BLaER1 treated with 17β-estradiol and CSF1 and Interleukin-3, amounts not matched to agents 10 nM and 100 nM (cell line): ENCODE measurements around the gene TMED1.
A peak's percentile ranks its signal among the peaks of the same experiment; 100 is the strongest.

Experiments
- H3K27ac ChIP-seq, 11 experiments: shearing (Covaris generic); formaldehyde crosslinking; 2 replicates each; pipeline ENCODE4 v1.8.1; 2022
- H3K27me3 ChIP-seq, 11 experiments: shearing (Covaris generic); formaldehyde crosslinking; 2 replicates each; pipeline ENCODE4 v1.8.1; 2022
- H3K36me3 ChIP-seq, 11 experiments: shearing (Covaris generic); formaldehyde crosslinking; 2 replicates each; pipeline ENCODE4 v1.8.1; 2022
- H3K4me1 ChIP-seq, 10 experiments: shearing (Covaris generic); formaldehyde crosslinking; 2 replicates each; pipeline ENCODE4 v1.8.1; 2022
- H3K4me2 ChIP-seq, 11 experiments: shearing (Covaris generic); formaldehyde crosslinking; 2 replicates each; pipeline ENCODE4 v1.8.1; 2022
- H3K4me3 ChIP-seq, 10 experiments: shearing (Covaris generic); formaldehyde crosslinking; 2 replicates each; pipeline ENCODE4 v1.8.1; 2022
- H3K9ac ChIP-seq, 11 experiments: shearing (Covaris generic); formaldehyde crosslinking; 2 replicates each; pipeline ENCODE4 v1.8.1; 2022
- H3K9me3 ChIP-seq, 11 experiments: shearing (Covaris generic); formaldehyde crosslinking; replicated peaks in 1 of 11; 2 replicates each; pipeline ENCODE4 v1.8.1; 2022
- H4K20me1 ChIP-seq, 11 experiments: shearing (Covaris generic); formaldehyde crosslinking; 2 replicates each; pipeline ENCODE4 v1.8.1; 2022
- Cebpa-rat ChIP-seq, 11 experiments: shearing (Covaris generic); IDR thresholded peaks; 2 replicates each; pipeline ENCODE4 v1.8.1; 2022

TMED1 gene

DNA sequence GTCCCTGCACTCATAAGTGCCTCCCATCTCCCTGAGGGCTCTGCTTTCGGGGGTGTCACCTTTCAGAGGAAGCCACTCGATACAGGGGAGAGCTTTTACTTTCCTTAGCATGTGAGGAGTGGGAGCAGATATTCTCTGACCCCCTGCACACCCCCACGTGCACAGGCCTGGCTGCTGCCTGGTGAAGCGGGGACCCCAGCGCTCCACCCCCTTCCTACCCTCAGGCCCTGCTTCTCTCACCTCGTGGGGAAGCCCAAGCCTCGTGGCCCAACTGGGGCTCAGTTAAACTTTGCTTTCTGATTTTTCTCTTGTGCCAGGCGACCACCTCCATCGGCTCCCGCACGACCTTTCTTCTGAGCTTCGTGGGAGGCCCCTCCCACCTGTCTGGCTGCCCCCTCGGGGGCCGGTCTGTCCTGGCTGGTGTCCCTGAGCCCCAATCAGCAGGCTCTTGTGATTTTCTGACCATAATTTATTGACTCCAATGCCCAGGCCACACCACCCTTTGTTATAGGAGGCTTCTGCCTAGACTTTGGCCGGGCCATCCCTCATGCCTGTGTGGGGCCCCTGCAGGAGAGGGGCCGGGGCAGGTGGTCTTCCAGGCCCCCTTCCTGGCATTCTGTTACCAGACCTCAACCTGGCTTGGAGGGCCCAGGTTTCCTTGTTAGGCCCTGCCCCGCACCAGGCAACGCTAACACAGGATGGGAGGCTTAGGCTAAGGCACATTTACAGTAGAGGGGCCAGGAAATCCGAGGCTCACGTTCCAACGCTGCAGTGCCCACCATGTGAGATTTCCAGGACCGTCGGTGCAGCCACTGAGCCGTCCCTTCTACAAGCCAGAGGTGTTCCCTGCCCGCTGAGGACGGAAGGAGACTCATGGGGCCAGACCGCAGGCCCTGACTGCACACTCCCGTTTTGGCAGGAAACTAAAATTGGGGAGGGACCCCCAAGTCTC lies 3.7 kb downstream of the TMED1 start:
- H3K4me1 ChIP-seq, result peaks cover 7 to 17% (median 14%) of the 10 kb centered on the region in 10 experiments; a peak in 17 of 20 replicates
- H3K27me3 ChIP-seq, result no peaks in the 10 kb centered on the region
- no peak overlapping the region for H3K4me3 ChIP-seq
- no peak for TF ChIP-seq Cebpa-rat (IDR thresholded peaks at IDR 0.05)
- peaks cover 67 to 82% (median 78%) of the 10 kb centered on the region in 11 experiments for H3K36me3 ChIP-seq
- no peak overlapping the region for H3K4me2 ChIP-seq
- H3K27ac ChIP-seq, result no peak overlapping the region; a peak in 1 of 22 replicates
- peaks cover 6 to 9% (median 8%) of the 10 kb centered on the region in 11 experiments; a peak in 18 of 22 replicates for H3K9me3 ChIP-seq
- H4K20me1 ChIP-seq, result peaks cover 24 to 80% (median 65%) of the 10 kb centered on the region in 11 experiments; a peak in 21 of 22 replicates
- peak overlapping the region in 3 of 11 experiments; percentile 2 to 37 (median 23); a peak in 2 of 22 replicates for H3K9ac ChIP-seq

DNA sequence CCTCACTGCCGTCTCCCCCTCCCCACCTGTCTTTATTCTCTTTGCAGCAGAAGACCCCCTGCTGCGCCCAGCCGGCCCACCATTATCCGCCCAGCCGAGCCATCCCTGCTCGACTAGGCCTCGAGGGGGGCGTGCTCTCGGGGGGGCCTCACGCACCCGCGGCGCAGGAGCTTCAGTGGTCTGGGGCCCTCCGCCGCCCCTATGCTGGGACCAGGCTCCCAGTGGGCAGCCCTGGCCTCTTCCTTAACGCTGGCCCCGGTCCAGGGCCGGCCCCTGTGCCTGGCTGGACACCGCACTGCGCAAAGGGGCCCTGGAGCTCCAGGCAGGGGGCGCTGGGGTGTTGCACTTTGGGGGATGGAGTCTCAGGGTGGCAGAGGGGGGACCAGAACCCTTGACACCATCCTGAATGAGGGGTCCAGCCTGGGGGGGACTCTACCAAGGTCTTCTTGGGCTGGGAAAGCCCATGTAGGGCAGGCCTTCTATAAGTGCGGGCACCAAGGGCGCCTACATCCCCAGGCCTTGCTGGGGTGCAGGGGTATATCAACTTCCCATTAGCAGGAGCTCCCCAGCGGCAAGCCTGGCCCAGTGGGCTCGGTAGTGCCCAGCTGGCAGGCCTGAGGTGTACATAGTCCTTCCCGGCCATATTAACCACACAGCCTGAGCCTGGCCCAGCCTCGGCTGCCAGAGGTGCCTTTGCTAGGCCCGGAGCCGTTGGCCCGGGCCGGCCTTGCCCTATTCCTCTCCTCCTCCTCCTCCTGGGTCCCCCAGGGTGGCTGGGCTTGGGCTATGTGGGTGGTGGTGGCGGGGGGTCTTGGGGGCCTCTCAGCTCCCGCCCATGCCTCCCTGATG lies 4.9 kb downstream of the TMED1 start:
- Histone ChIP-seq H3K27ac (peak overlapping the region in 2 of 11 experiments; percentile 2 to 5; a peak in 2 of 22 replicates), H3K4me3 (no peak overlapping the region), H3K9ac (peak overlapping the region in 2 of 11 experiments; percentile 3 to 37; a peak in 1 of 22 replicates), H4K20me1 (peaks cover 30 to 88% (median 73%) of the 10 kb centered on the region in 11 experiments; a peak in 21 of 22 replicates), H3K4me1 (peaks cover under 1 to 16% (median 11%) of the 10 kb centered on the region in 10 experiments; a peak in 19 of 20 replicates), H3K36me3 (peaks cover 78 to 93% (median 89%) of the 10 kb centered on the region in 11 experiments), H3K27me3 (no peaks in the 10 kb centered on the region), H3K4me2 (no peak overlapping the region), H3K9me3 (no peaks in the 10 kb centered on the region)
- no peak for TF ChIP-seq Cebpa-rat (IDR thresholded peaks at IDR 0.05)

DNA sequence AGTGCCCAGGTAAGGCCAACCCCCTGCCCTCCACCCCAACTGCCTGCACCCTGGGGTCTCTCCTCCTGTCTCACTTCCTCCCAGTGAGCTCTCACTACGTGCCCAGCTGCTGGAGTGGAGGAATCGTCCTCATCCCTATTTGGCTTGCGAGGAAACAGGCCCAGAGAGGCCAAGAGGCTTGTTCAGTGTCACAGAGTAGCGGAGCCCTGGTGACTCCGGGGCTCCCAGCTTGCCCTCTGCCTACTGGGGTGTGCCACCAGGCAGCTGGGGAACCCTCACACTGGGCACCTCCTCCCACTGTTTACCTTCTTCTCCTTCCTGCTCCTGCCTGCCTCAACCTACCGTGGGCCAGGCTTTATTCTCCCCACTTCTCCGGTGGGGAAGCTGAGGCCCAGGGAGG lies 5.6 kb downstream of the TMED1 start:
- no peak overlapping the region for H3K4me2 ChIP-seq
- no peak overlapping the region for H3K4me3 ChIP-seq
- no peaks in the 10 kb centered on the region for H3K9me3 ChIP-seq
- H4K20me1 ChIP-seq, result peaks cover 32 to 95% (median 80%) of the 10 kb centered on the region in 11 experiments; a peak in 21 of 22 replicates
- peaks cover 8 to 23% (median 19%) of the 10 kb centered on the region in 10 experiments for H3K4me1 ChIP-seq
- H3K27me3 ChIP-seq, result no peaks in the 10 kb centered on the region
- H3K36me3 ChIP-seq, result peaks cover 86 to 100% (median 96%) of the 10 kb centered on the region in 11 experiments
- H3K27ac ChIP-seq, result 0 out of 22 replicates have a peak overlapping the region, but pooled peaks of 1 of the 11 experiments have one; percentile 4
- TF ChIP-seq Cebpa-rat (IDR thresholded peaks at IDR 0.05), result no peak
- peak overlapping the region in 1 of 11 experiments; percentile 30; a peak in 2 of 22 replicates for H3K9ac ChIP-seq

DNA sequence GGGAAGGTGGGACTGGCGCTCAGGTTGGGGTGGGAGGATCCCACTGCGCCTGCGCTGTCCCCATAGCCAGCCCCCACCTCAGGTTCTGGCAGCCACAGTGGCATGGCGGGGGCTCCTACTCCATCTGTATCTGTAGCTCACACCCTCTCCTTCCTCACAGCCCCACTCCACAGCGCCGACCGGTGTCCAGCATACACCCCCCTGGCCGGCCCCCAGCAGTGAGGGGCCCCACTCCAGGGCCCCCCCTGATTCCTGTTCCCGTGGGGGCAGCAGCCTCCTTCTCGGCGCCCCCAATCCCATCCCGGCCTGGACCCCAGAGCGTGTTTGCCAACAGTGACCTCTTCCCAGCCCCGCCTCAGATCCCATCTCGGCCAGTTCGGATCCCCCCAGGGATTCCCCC lies 6.0 kb downstream of the TMED1 start:
- Histone ChIP-seq H3K9ac (peak overlapping the region in 1 of 11 experiments; percentile 30; a peak in 2 of 22 replicates), H3K4me2 (no peak overlapping the region), H3K27ac (peak overlapping the region in 3 of 11 experiments; percentile 20 to 34 (median 23); a peak in 2 of 22 replicates), H3K4me1 (peaks cover 11 to 22% (median 18%) of the 10 kb centered on the region in 10 experiments), H3K36me3 (peaks cover 90 to 100% (median 97%) of the 10 kb centered on the region in 11 experiments), H3K4me3 (no peak overlapping the region), H3K9me3 (no peaks in the 10 kb centered on the region), H4K20me1 (peaks cover 28 to 95% (median 78%) of the 10 kb centered on the region in 11 experiments; a peak in 21 of 22 replicates), H3K27me3 (no peaks in the 10 kb centered on the region)
- no peak for TF ChIP-seq Cebpa-rat (IDR thresholded peaks at IDR 0.05)

DNA sequence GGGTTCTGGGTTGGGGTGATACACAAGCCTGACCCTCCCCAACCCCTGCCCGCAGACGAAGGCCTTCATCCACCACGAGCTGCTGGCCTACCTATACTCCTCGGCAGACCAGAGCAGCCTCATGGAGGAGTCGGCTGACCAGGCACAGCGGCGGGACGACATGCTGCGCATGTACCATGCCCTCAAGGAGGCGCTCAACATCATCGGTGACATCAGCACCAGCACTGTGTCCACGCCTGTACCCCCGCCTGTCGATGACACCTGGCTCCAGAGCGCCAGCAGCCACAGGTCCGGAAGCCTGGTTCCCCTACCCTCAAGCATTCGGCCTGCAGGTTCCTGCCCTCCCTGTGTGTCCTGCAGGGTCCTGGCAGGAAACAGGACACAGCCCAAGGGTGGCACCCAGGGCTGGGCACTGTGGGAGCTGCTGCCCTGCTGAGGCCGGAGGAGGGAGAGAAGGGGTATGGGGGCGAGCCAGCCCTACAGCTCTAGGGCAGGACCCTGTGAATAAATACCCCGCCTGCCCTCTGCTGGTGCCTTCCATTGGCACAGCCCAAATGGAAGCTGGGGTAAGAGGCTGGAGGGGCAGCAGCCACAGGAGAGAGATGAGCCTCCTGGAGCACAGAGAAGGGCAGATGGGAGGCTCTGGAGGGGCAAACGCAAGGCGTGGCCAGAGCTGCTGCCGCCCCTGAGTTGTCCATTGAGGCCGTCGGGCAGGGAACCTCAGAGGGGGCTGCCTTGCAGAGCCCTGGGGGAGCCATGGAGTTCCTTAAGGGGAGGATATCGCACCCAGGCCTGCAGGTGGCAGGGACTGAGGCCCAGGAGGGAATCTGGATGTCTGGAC lies 6.8 kb downstream of the TMED1 start:
- no peak for TF ChIP-seq Cebpa-rat (IDR thresholded peaks at IDR 0.05)
- Histone ChIP-seq H3K27ac (peak overlapping the region in 5 of 11 experiments; percentile 1 to 45 (median 20); a peak in 5 of 22 replicates), H3K36me3 (peaks cover 96 to 100% (median 100%) of the 10 kb centered on the region in 11 experiments)

DNA sequence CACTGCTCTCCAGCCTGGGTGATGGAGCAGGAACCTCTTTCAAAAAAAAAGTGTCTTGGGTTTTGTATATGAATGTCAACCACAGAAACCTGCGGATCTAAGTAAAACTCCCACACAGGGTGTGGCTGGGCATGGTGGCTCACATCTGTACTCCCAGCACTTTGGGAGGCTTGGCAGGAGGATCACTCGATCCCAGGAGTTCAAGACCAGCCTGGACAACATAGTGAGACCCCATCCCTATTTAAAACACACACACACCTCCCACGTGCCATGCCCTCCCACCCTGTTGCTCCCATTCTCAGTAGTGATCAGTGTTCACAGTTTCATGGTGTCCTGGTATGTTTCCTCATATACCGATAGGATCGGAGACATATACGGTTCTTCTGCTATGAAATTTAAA lies 9.2 kb downstream of the TMED1 start:
- Histone ChIP-seq H3K27ac (peak overlapping the region in 5 of 11 experiments; percentile 18 to 50 (median 42); a peak in 6 of 22 replicates), H4K20me1 (peaks cover 16 to 83% (median 59%) of the 10 kb centered on the region in 11 experiments; a peak in 21 of 22 replicates), H3K27me3 (no peaks in the 10 kb centered on the region), H3K4me3 (no peak overlapping the region), H3K36me3 (peaks cover 98 to 100% (median 100%) of the 10 kb centered on the region in 11 experiments), H3K4me1 (peaks cover 11 to 30% (median 20%) of the 10 kb centered on the region in 10 experiments), H3K9ac (peak overlapping the region in 2 of 11 experiments; percentile 28; a peak in 3 of 22 replicates), H3K4me2 (peak overlapping the region in 2 of 11 experiments; percentile 7 to 37; a peak in 4 of 22 replicates), H3K9me3 (no peaks in the 10 kb centered on the region)
- no peak for TF ChIP-seq Cebpa-rat (IDR thresholded peaks at IDR 0.05)

More for the DNA sequence above, 6.8 kb downstream of the TMED1 start:
- peak overlapping the region in 2 of 11 experiments; percentile 15 to 30; a peak in 4 of 22 replicates for H3K9ac ChIP-seq
- no peak overlapping the region for H3K4me2 ChIP-seq
- H3K4me3 ChIP-seq, result no peak overlapping the region
- peaks cover 24 to 95% (median 77%) of the 10 kb centered on the region in 11 experiments; a peak in 21 of 22 replicates for H4K20me1 ChIP-seq
- H3K4me1 ChIP-seq, result peaks cover 11 to 28% (median 20%) of the 10 kb centered on the region in 10 experiments
- H3K27me3 ChIP-seq, result no peaks in the 10 kb centered on the region
- no peaks in the 10 kb centered on the region for H3K9me3 ChIP-seq

DNA sequence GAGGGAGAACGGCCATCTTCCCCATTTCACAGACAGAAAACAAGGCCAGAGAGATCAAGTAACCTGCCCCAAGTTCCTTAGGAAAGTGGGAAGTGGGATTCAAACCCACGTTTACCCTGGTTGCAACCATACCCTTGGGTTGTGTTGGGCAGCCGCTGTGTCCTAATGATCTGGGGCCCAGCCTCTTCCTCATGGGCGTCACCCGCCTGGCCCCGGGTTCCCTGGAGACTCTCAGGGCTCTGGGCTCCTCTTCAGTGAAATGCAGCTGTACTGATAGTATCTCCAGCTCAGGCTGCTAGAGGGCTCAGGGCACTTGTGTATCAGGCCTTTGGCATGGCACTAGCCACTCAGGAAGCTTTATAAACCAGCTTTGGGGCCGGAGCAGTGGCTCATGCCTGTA lies 9.8 kb downstream of the TMED1 start:
- Histone ChIP-seq H3K9me3 (no peaks in the 10 kb centered on the region), H3K36me3 (peaks cover 98 to 100% (median 100%) of the 10 kb centered on the region in 11 experiments), H3K4me1 (peaks cover 11 to 30% (median 20%) of the 10 kb centered on the region in 10 experiments), H3K27me3 (no peaks in the 10 kb centered on the region), H3K4me3 (no peak overlapping the region), H3K4me2 (peak overlapping the region in 10 of 11 experiments; percentile 5 to 41 (median 12); a peak in 10 of 22 replicates), H3K27ac (peak overlapping the region in 8 of 11 experiments; percentile 16 to 50 (median 36); a peak in 12 of 22 replicates), H4K20me1 (peaks cover 11 to 83% (median 53%) of the 10 kb centered on the region in 11 experiments; a peak in 21 of 22 replicates), H3K9ac (peak overlapping the region in 8 of 11 experiments; percentile 0 to 42 (median 27); a peak in 7 of 22 replicates)
- no peak for TF ChIP-seq Cebpa-rat (IDR thresholded peaks at IDR 0.05)
